ENCODE data around the gene PAK5. TPM values are rescaled to one million over a fixed set of nuclear protein-coding genes. Genes with fewer than 3 reads are reported as not detected.

Gene PAK5
- total and polyA plus RNA-seq, 2 donors (not counting 1 experiment from before 2014, with no cell fraction given), result not detected

GRCh38 chr20:9884666-9885065 lies 45.8 kb upstream of the PAK5 start:
- no peaks in the 10 kb centered on the region for H3K36me3 ChIP-seq (ENCODE audit: control insufficient read depth, insufficient read depth, low read length)
- no peaks in the 10 kb centered on the region for H4K20me1 ChIP-seq (ENCODE audit: control insufficient read depth, extremely low read depth, insufficient read depth, low read length)
- H3K79me2 ChIP-seq (ENCODE audit: control insufficient read depth, insufficient read depth, low read length), result no peaks in the 10 kb centered on the region
- no peaks in the 10 kb centered on the region for H3K4me1 ChIP-seq (ENCODE audit: control insufficient read depth, extremely low read depth, insufficient read depth, low read length)
- H3K9ac ChIP-seq (ENCODE audit: insufficient read depth, low read length), result no peak overlapping the region
- no peak overlapping the region for H3K27ac ChIP-seq (ENCODE audit: insufficient read depth, low read length)
- no peaks in the 10 kb centered on the region for H3K27me3 ChIP-seq (ENCODE audit: control insufficient read depth, insufficient read depth, low read length)
- H3K4me2 ChIP-seq (ENCODE audit: extremely low read depth, insufficient read depth, low read length), result no peak overlapping the region
- no peak overlapping the region for H2AFZ ChIP-seq (ENCODE audit: low read length)
- H3K9me3 ChIP-seq (ENCODE audit: control insufficient read depth, insufficient read depth, low read depth, low read length), result no peaks in the 10 kb centered on the region
- TF ChIP-seq CTCF (conservative IDR thresholded peaks at IDR 0.05 in 1 of 2, IDR thresholded peaks at IDR 0.05 in 1 of 2; ENCODE audit: low read depth in 1 of 2, low read length in 2 of 2) (no peak), EZH2 (IDR thresholded peaks at IDR 0.05; ENCODE audit: low read length, missing control alignments) (no peak)
- no peak overlapping the region for H3K4me3 ChIP-seq (replicated peaks in 1 of 4; ENCODE audit: control extremely low read depth in 1 of 4, insufficient read depth in 1 of 4, low read depth in 3 of 4, low read length in 4 of 4)
- DNase-seq (ENCODE audit: low read depth in 2 of 2), result no peak

GRCh38 chr20:9884061-9884460 lies 45.2 kb upstream of the PAK5 start:
- Histone ChIP-seq H3K79me2 (ENCODE audit: control insufficient read depth, insufficient read depth, low read length) (no peaks in the 10 kb centered on the region), H3K36me3 (ENCODE audit: control insufficient read depth, insufficient read depth, low read length) (no peaks in the 10 kb centered on the region), H3K4me1 (ENCODE audit: control insufficient read depth, extremely low read depth, insufficient read depth, low read length) (no peaks in the 10 kb centered on the region), H3K9me3 (ENCODE audit: control insufficient read depth, insufficient read depth, low read depth, low read length) (no peaks in the 10 kb centered on the region), H4K20me1 (ENCODE audit: control insufficient read depth, extremely low read depth, insufficient read depth, low read length) (no peaks in the 10 kb centered on the region), H2AFZ (ENCODE audit: low read length) (no peak overlapping the region), H3K4me3 (replicated peaks in 1 of 4; ENCODE audit: control extremely low read depth in 1 of 4, insufficient read depth in 1 of 4, low read depth in 3 of 4, low read length in 4 of 4) (no peak overlapping the region), H3K27me3 (ENCODE audit: control insufficient read depth, insufficient read depth, low read length) (no peaks in the 10 kb centered on the region), H3K27ac (ENCODE audit: insufficient read depth, low read length) (no peak overlapping the region), H3K9ac (ENCODE audit: insufficient read depth, low read length) (no peak overlapping the region), H3K4me2 (ENCODE audit: extremely low read depth, insufficient read depth, low read length) (no peak overlapping the region)
- TF ChIP-seq EZH2 (IDR thresholded peaks at IDR 0.05; ENCODE audit: low read length, missing control alignments) (no peak), CTCF (conservative IDR thresholded peaks at IDR 0.05 in 1 of 2, IDR thresholded peaks at IDR 0.05 in 1 of 2; ENCODE audit: low read depth in 1 of 2, low read length in 2 of 2) (peak in 1 of 2 donors; percentile 9)
- no peak for DNase-seq (ENCODE audit: low read depth in 2 of 2)

GRCh38 chr20:9877932-9878495 lies 39.1 kb upstream of the PAK5 start:
- Histone ChIP-seq H3K4me3 (replicated peaks in 1 of 4; ENCODE audit: control extremely low read depth in 1 of 4, insufficient read depth in 1 of 4, low read depth in 3 of 4, low read length in 4 of 4) (no peak overlapping the region), H3K9me3 (ENCODE audit: control insufficient read depth, insufficient read depth, low read depth, low read length) (no peaks in the 10 kb centered on the region), H3K36me3 (ENCODE audit: control insufficient read depth, insufficient read depth, low read length) (no peaks in the 10 kb centered on the region), H3K4me1 (ENCODE audit: control insufficient read depth, extremely low read depth, insufficient read depth, low read length) (no peaks in the 10 kb centered on the region), H3K4me2 (ENCODE audit: extremely low read depth, insufficient read depth, low read length) (no peak overlapping the region), H3K79me2 (ENCODE audit: control insufficient read depth, insufficient read depth, low read length) (no peaks in the 10 kb centered on the region), H2AFZ (ENCODE audit: low read length) (no peak overlapping the region), H3K9ac (ENCODE audit: insufficient read depth, low read length) (no peak overlapping the region), H3K27me3 (ENCODE audit: control insufficient read depth, insufficient read depth, low read length) (no peaks in the 10 kb centered on the region), H4K20me1 (ENCODE audit: control insufficient read depth, extremely low read depth, insufficient read depth, low read length) (no peaks in the 10 kb centered on the region), H3K27ac (ENCODE audit: insufficient read depth, low read length) (no peak overlapping the region)
- DNase-seq (ENCODE audit: low read depth in 2 of 2), result no peak
- TF ChIP-seq EZH2 (IDR thresholded peaks at IDR 0.05; ENCODE audit: low read length, missing control alignments) (no peak), CTCF (conservative IDR thresholded peaks at IDR 0.05 in 1 of 2, IDR thresholded peaks at IDR 0.05 in 1 of 2; ENCODE audit: low read depth in 1 of 2, low read length in 2 of 2) (no peak)
